GF-D8 (cell line): ENCODE results near the gene CCDC116.

ENCODE experiments used
- DNase-seq: peaks from one replicate; lab custom pipeline; 2025; lab: John Stamatoyannopoulos, UW

CCDC116 gene

GRCh38 chr22:21681566-21682370, 49.2 kb downstream of the CCDC116 start:
- DNase-seq: no peak

DNA sequence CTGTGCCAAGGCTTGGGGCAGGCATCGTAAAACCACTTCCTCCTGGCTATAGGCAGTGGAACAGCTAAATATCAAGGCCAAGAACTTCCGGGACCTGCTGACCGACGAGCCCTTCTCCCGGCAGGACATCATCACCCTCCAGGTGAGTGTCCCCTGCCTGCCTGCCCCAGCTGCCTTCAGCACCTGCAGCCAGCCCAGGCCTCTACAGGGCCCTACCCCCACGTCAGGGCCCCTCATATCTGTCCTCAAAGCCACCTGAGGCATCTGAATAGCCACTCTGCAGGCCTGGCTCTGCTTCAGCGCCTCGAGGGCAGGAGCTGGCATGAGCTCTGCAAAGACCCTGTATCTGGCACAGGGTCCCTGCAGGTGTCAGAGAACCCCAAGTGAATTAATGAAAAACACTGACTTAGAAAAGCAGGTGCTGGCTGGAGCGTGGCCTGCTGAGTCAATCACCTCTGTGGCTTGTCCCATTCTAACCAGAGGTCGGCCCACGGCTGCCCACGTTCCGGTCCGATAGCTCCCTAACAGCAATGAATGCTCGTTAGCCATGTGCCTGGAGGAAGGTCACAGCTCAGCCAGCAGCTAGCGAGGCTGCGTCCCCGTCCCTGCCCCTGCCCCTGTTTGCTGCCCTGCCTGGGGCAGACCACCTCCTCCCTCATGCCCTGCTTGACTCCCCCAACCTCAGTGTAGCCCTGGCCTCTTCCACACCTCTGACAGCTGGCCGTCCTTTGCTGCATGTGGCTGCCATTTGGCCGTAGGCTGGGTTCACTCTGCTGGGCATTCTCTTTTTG, 50.0 kb downstream of the CCDC116 start:
- DNase-seq: no peak

GRCh38 chr22:21683401-21683811, 50.8 kb downstream of the CCDC116 start:
- no peak for DNase-seq

GRCh38 chr22:21684492-21685163, 52.1 kb downstream of the CCDC116 start:
- no peak for DNase-seq

DNA sequence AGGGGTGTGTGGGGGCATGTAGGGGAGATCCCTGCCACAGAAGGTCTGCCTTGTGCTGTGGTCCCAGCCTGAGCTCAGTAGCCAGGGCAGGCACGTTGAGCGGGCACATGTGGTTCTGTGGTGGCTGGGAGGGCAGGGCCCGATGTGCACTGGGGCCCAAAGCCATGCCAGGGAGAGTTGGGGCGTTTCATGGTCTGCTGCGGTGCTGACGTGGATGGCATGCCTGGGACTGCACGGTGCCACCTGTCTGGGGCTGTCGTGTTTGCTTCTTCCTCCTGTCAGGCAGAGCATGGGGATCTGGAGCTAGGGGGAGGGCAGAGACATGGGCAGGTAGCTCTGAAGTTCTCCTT, 52.6 kb downstream of the CCDC116 start:
- DNase-seq: no peak

DNA sequence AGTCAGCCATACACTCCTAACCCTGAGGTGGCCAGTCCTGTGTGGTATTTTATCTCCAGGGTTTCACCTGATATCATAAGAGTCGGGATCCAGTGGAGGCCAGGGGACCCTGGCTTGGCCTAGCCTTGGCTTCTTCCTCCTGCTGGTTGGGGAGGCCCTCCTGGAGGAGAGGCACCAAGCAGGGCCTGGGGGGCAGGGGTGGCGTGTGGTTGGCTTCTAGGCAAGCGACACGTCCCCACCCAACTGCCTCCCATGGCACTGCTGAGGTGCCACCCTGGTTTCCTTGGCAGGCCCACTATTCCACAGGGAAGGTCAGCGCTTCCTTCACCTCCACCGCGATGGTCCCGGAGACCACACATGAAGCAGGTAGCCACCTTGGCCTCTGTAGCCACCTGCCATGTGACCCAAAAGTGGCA, 53.6 kb downstream of the CCDC116 start:
- no peak for DNase-seq
